BJ (cell line): ENCODE data around the gene BCAS3. TPM values are rescaled to one million over a fixed set of nuclear protein-coding genes. Genes with fewer than 3 reads are reported as not detected.

Experiments
- CTCF ChIA-PET: fragments of 350-600 bp; formaldehyde crosslinking; extraction: SDS; loops from one replicate; lab custom pipeline; 2021; ENCODE audit warnings: antibody characterized with exemption, inconsistent platforms; lab: Yijun Ruan, JAX
- POLR2A ChIA-PET: fragments of 300-600 bp; sonication (Branson Sonifier 250); formaldehyde crosslinking; extraction: SDS; loops from one replicate; lab custom pipeline; 2021; ENCODE audit warnings: antibody characterized with exemption; lab: Charles Lee
- DNase-seq: peaks from one replicate; pipeline ENCODE4 v3.0.0-alpha.2; 2011; ENCODE audit warnings: low read depth
- H3K27me3 ChIP-seq: 2 replicates; pipeline ENCODE4 v1.6.0; 2011; ENCODE audit warnings: low read length; ENCODE audit not compliant: control insufficient read depth, insufficient read depth
- H3K36me3 ChIP-seq: 2 replicates; pipeline ENCODE4 v1.5.1; 2011; ENCODE audit warnings: low read length; ENCODE audit not compliant: control insufficient read depth, insufficient read depth
- H3K4me3 ChIP-seq: 2 replicates; pipeline ENCODE4 v1.5.1; 2011; ENCODE audit warnings: low read depth, mild to moderate bottlenecking, control low read depth, low read length
- CTCF ChIP-seq: IDR thresholded peaks from 2 replicates; pipeline ENCODE4 v1.5.1; 2011; ENCODE audit warnings: low read depth, mild to moderate bottlenecking, control low read depth, inconsistent platforms, low read length, moderate library complexity; ENCODE audit not compliant: insufficient read depth
- polyA plus RNA-seq: library from polyadenylated mRNA; depleted of rRNA; stranded (reverse); fragments of >200 nt; gene quantifications from 2 replicates; pipeline ENCODE4 v1.2.3, GENCODE V29; 2011

Gene BCAS3
- polyA plus RNA-seq, 1 experiment: 19.5 TPM

- POLR2A ChIA-PET: no interaction called here
- H3K4me3 ChIP-seq: no peak overlapping the region
- TF ChIP-seq CTCF: no peak
- no peak for DNase-seq
- no peaks in the 10 kb centered on the region for H3K36me3 ChIP-seq
- CTCF ChIA-PET: interaction anchor here (0.9 kb wide), 1 partner anchor 159 kb away, joined by 7 read pairs; no protein-coding TSS in a partner anchor
- no peaks in the 10 kb centered on the region for H3K27me3 ChIP-seq
Measured at GRCh38 chr17:61200339-61200715, 522.7 kb downstream of the BCAS3 start.

DNA sequence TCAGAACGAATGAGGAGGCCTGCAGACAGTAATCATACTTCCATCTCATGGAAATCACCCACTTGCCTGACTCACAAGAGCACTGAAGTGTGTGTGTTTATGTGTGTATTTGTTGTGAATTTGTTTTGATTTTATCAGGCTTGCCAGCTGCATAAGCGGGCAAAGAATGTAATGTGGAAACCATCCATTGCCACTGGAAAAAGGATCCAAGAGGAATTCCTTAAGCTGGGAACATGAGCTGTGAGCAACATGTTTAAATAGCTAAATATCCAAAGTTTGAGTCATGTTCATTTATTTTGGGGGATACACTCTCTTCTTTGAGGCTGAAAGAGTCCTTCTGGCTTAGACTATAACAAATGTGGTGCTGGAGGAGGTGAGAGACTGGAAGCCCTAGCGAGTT is 523.6 kb downstream of the BCAS3 start:
- H3K4me3 ChIP-seq: peak overlapping the region; percentile 15; the same call in 1 of the 2 replicates
- ChIA-PET CTCF (interaction anchor here (1.1 to 1.3 kb wide), 2 partner anchors 17 to 150 kb away, joined by 3 read pairs; no protein-coding TSS in a partner anchor), POLR2A (interaction anchor here (0.6 kb wide), 1 partner anchor 545 kb away, joined by 4 read pairs; no protein-coding TSS in a partner anchor)
- H3K27me3 ChIP-seq: no peaks in the 10 kb centered on the region
- no peaks in the 10 kb centered on the region for H3K36me3 ChIP-seq
- no peak for TF ChIP-seq CTCF
- DNase-seq: peak; percentile 92

GRCh38 chr17:61202564-61202963 is 524.9 kb downstream of the BCAS3 start:
- TF ChIP-seq CTCF: no peak
- Histone ChIP-seq H3K27me3 (no peaks in the 10 kb centered on the region), H3K36me3 (no peaks in the 10 kb centered on the region), H3K4me3 (no peak overlapping the region)
- CTCF ChIA-PET: interaction anchor here (0.7 to 1.6 kb wide), 2 partner anchors 10 to 50 kb away, joined by 4 to 5 read pairs; no protein-coding TSS in a partner anchor
- POLR2A ChIA-PET: interaction anchor here (0.6 kb wide), 1 partner anchor 486 kb away, joined by 9 read pairs; no protein-coding TSS in a partner anchor
- no peak for DNase-seq

GRCh38 chr17:61203671-61204131 is 526.0 kb downstream of the BCAS3 start:
- no peak for DNase-seq

DNA sequence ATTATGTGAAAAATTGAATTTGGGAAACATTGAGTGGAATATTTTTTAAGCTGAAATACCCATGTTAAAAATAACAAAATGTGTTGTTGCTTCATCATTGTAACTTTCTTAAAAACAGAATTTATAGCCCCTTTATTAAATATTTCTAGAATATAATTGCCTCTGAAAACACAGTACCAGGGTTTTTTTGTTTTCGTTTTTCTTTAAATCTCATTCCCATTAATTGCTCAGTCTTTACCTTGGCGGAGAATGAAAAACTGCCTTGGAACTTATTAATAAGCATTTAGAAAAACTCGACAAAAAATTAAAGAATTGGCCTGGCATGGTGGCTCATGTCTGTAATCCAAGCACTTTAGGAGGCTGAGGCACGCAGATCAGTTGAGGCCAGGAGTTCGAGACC is 526.8 kb downstream of the BCAS3 start:
- no peak for DNase-seq
- no peaks in the 10 kb centered on the region for H3K27me3 ChIP-seq
- TF ChIP-seq CTCF: no peak
- ChIA-PET CTCF (interaction anchor here (0.5 kb wide), 1 partner anchor 96 kb away, joined by 3 read pairs; no protein-coding TSS in a partner anchor), POLR2A (no interaction called here)
- H3K36me3 ChIP-seq: no peaks in the 10 kb centered on the region
- no peak overlapping the region for H3K4me3 ChIP-seq

More at GRCh38 chr17:61203671-61204131, 526.0 kb downstream of the BCAS3 start:
- ChIA-PET CTCF (interaction anchor here (1.4 kb wide), 1 partner anchor 15 kb away, joined by 3 read pairs; no protein-coding TSS in a partner anchor), POLR2A (no interaction called here)
- no peak overlapping the region for H3K4me3 ChIP-seq
- no peaks in the 10 kb centered on the region for H3K27me3 ChIP-seq
- no peak for TF ChIP-seq CTCF
- no peaks in the 10 kb centered on the region for H3K36me3 ChIP-seq
